Measurements from ENCODE around the gene QRICH2. TPM values are rescaled to one million over a fixed set of nuclear protein-coding genes. Genes with fewer than 3 reads are reported as not detected.

Gene QRICH2
- total RNA-seq, 1 donor from 2014 or later = 1.6 TPM

Other genes starting within 250 kb of the QRICH2 start
- 71.5 TPM for gene SRP68, start 235.8 kb downstream of the QRICH2 start, total RNA-seq
- 0.44 TPM for gene GALR2, start 233.5 kb downstream of the QRICH2 start, total RNA-seq
- gene ZACN, start 229.1 kb downstream of the QRICH2 start, total RNA-seq = not detected
- gene EXOC7, start 204.5 kb downstream of the QRICH2 start, total RNA-seq = 91.1 TPM
- gene FOXJ1, start 167.0 kb downstream of the QRICH2 start, total RNA-seq = not detected
- 0.32 TPM for gene RNF157, start 67.8 kb downstream of the QRICH2 start, total RNA-seq
- gene UBALD2, start 42.9 kb downstream of the QRICH2 start, total RNA-seq = 86.9 TPM
- gene PRPSAP1, start 45.6 kb upstream of the QRICH2 start, total RNA-seq = 42.0 TPM
- gene SPHK1, start 76.3 kb upstream of the QRICH2 start, total RNA-seq = 13.1 TPM
- gene UBE2O, start 144.9 kb upstream of the QRICH2 start, total RNA-seq = 17.2 TPM
- gene AANAT, start 159.3 kb upstream of the QRICH2 start, total RNA-seq = not detected
- 36.8 TPM for gene RHBDF2, start 193.1 kb upstream of the QRICH2 start, total RNA-seq
- gene CYGB, start 229.4 kb upstream of the QRICH2 start, total RNA-seq = 2.6 TPM
- gene PRCD, start 231.8 kb upstream of the QRICH2 start, total RNA-seq = 0.64 TPM

Measured in esophagus mucosa (tissue), 1 donor.